ENCODE data around the gene USHBP1.

GRCh38 chr19:17304386-17305215 is 40.1 kb upstream of the USHBP1 start:
- no peak for TF ChIP-seq CTCF (IDR thresholded peaks at IDR 0.05)
- TF ChIP-seq EZH2 (IDR thresholded peaks at IDR 0.05; ENCODE audit: borderline replicate concordance, insufficient read depth, low read depth, low read length, poor library complexity, severe bottlenecking): no peak

All from B cell (primary cell).